A549 (cell line): ENCODE data around the gene ANTKMT. TPM values are rescaled to one million over a fixed set of nuclear protein-coding genes. Genes with fewer than 3 reads are reported as not detected.

ENCODE experiments used
- ATAC-seq, 2 experiments: fragments of 200-7000 bp in 1 of 2; fragments of >200 bp in 1 of 2; cut with Nextera tagmentation in 1 of 2; cut with Tn5 transposase in 1 of 2; 3 replicates each; pipeline versions ENCODE4 v1.8.0 to v1.9.1; 2018 to 2020; ENCODE audit warnings: mild to moderate bottlenecking in 1 of 2, moderate library complexity in 1 of 2
- CTCF ChIA-PET: fragments of 300-600 bp; sonication (Branson Sonifier 250); formaldehyde crosslinking; extraction: SDS; loops from one replicate; lab custom pipeline; 2021; ENCODE audit warnings: antibody characterized with exemption, inconsistent platforms; lab: Yijun Ruan, JAX
- POLR2A ChIA-PET: fragments of 350-600 bp; formaldehyde crosslinking; extraction: SDS; loops from one replicate; lab custom pipeline; 2021; ENCODE audit warnings: antibody characterized with exemption, inconsistent platforms; lab: Yijun Ruan, JAX
- DNase-seq, 2 experiments: peaks; one replicate each; pipeline versions ENCODE4 v3.0.0 to v3.0.0-alpha.2; 2011 to 2016; ENCODE audit warnings: low read depth in 1 of 2, low spot score in 1 of 2
- FAIRE-seq: peaks from 2 replicates; lab custom pipeline; 2011; peaks lifted over from hg19 to GRCh38; lab: Jason Lieb, UNC
- H3K27ac ChIP-seq, 2 experiments: fragments of >200 bp; sonication (Bioruptor Twin); formaldehyde crosslinking; 3 replicates each; pipeline ENCODE4 v1.5.1; 2016 to 2017
- H3K4me1 ChIP-seq: fragments of >200 bp; sonication (Bioruptor Twin); formaldehyde crosslinking; 3 replicates; pipeline ENCODE4 v1.6.1; 2016
- H3K4me2 ChIP-seq: fragments of >200 bp; sonication (Bioruptor Twin); formaldehyde crosslinking; 3 replicates; pipeline ENCODE4 v1.6.1; 2016
- H3K4me3 ChIP-seq: fragments of >200 bp; sonication (Bioruptor Twin); formaldehyde crosslinking; 3 replicates; pipeline ENCODE4 v1.5.1; 2016
- H3K9me3 ChIP-seq: fragments of >200 bp; sonication (Bioruptor Twin); formaldehyde crosslinking; 3 replicates; pipeline ENCODE4 v1.6.1; 2016
- BCL3 ChIP-seq: fragments of >200 bp; sonication (Bioruptor Twin); formaldehyde crosslinking; IDR thresholded peaks from 3 replicates; pipeline ENCODE4 v1.6.1; 2016
- CBX8 ChIP-seq: fragments of 200-600 bp; sonication (generic); IDR thresholded peaks from 2 replicates; pipeline ENCODE4 v1.6.1; 2016
- CHD2 ChIP-seq: fragments of 150-350 bp; IDR thresholded peaks from 2 replicates; pipeline ENCODE4 v1.6.1; 2014; ENCODE audit warnings: low read length; ENCODE audit not compliant: partially characterized antibody
- ESRRA ChIP-seq: fragments of 150-350 bp; IDR thresholded peaks from 2 replicates; pipeline ENCODE4 v1.6.1; 2014; ENCODE audit warnings: mild to moderate bottlenecking, low read length, borderline replicate concordance
- FOSB ChIP-seq: fragments of 250-450 bp; sonication (Bioruptor Pico); IDR thresholded peaks from 2 replicates; pipeline ENCODE4 v1.5.0; 2020; ENCODE audit warnings: mild to moderate bottlenecking, moderate library complexity
- FOSL2 ChIP-seq, 2 experiments: fragments of 450-650 bp in 1 of 2; fragments of >200 bp in 1 of 2; sonication (Bioruptor Twin) in 1 of 2; formaldehyde crosslinking; IDR thresholded peaks; 2 replicates each; pipeline versions ENCODE4 v1.5.0 to v1.6.1; 2016 to 2020; ENCODE audit warnings: mild to moderate bottlenecking in 1 of 2, moderate library complexity in 1 of 2
- HES2 ChIP-seq: fragments of >200 bp; sonication (Bioruptor Twin); formaldehyde crosslinking; IDR thresholded peaks from 2 replicates; pipeline ENCODE4 v1.6.1; 2016
- HEYL ChIP-seq: fragments of 250-450 bp; sonication (Bioruptor Pico); IDR thresholded peaks from 2 replicates; pipeline ENCODE4 v1.8.0; 2021; ENCODE audit warnings: mild to moderate bottlenecking, moderate library complexity
- HOXB13 ChIP-seq: fragments of 250-450 bp; sonication (Bioruptor Pico); IDR thresholded peaks from 2 replicates; pipeline ENCODE4 v1.5.0; 2020; ENCODE audit warnings: low read depth, mild to moderate bottlenecking, moderate library complexity
- JUN ChIP-seq, 2 experiments: fragments of >200 bp; sonication (Bioruptor Twin); formaldehyde crosslinking; IDR thresholded peaks; 2 replicates in 1 of 2; 3 replicates in 1 of 2; pipeline ENCODE4 v1.6.1; 2016 to 2017
- JUNB ChIP-seq: fragments of >200 bp; sonication (Bioruptor Twin); formaldehyde crosslinking; IDR thresholded peaks from 2 replicates; pipeline ENCODE4 v1.6.1; 2016
- KDM1A ChIP-seq: fragments of 200-600 bp; sonication (generic); IDR thresholded peaks from 2 replicates; pipeline ENCODE4 v1.6.1; 2016; ENCODE audit warnings: low read depth, mild to moderate bottlenecking
- MAX ChIP-seq: IDR thresholded peaks from 2 replicates; pipeline ENCODE4 v1.6.1; 2012
- MAZ ChIP-seq: fragments of 150-350 bp; IDR thresholded peaks from 2 replicates; pipeline ENCODE4 v1.6.1; 2014; ENCODE audit warnings: antibody characterized with exemption, low read depth, low read length, borderline replicate concordance
- NR3C1 ChIP-seq: fragments of >200 bp; sonication (Bioruptor Twin); formaldehyde crosslinking; IDR thresholded peaks from 3 replicates; pipeline ENCODE4 v1.6.1; 2017
- PHF8 ChIP-seq: fragments of 200-600 bp; sonication (generic); IDR thresholded peaks from 2 replicates; pipeline ENCODE4 v1.6.1; 2016; ENCODE audit warnings: low read depth, mild to moderate bottlenecking, antibody characterized with exemption, moderate library complexity, borderline replicate concordance
- POLR2A ChIP-seq: IDR thresholded peaks from 2 replicates; pipeline ENCODE4 v1.6.1; 2012; ENCODE audit warnings: mild to moderate bottlenecking, low read length
- POLR2AphosphoS2 ChIP-seq: conservative IDR thresholded peaks from 2 replicates; pipeline ENCODE4 v1.6.1; 2012; ENCODE audit warnings: low read length, improper control_type of control experiment, inconsistent platforms
- RARB ChIP-seq: fragments of 250-450 bp; sonication (Bioruptor Pico); IDR thresholded peaks from 2 replicates; pipeline ENCODE4 v1.8.0; 2021; ENCODE audit warnings: mild to moderate bottlenecking, moderate library complexity
- RCOR1 ChIP-seq: fragments of 150-350 bp; IDR thresholded peaks from 2 replicates; pipeline ENCODE4 v1.6.1; 2014; ENCODE audit warnings: antibody characterized with exemption, low read length, low read depth
- SREBF2 ChIP-seq: fragments of 450-650 bp; IDR thresholded peaks from 2 replicates; pipeline ENCODE4 v1.6.1; 2014; ENCODE audit warnings: mild to moderate bottlenecking, moderate library complexity
- TFCP2L1 ChIP-seq: fragments of 250-450 bp; sonication (Bioruptor Pico); IDR thresholded peaks from 2 replicates; pipeline ENCODE4 v1.5.0; 2021; ENCODE audit warnings: mild to moderate bottlenecking
- TP53 ChIP-seq: fragments of 250-450 bp; sonication (Bioruptor Pico); IDR thresholded peaks from 2 replicates; pipeline ENCODE4 v1.5.0; 2021; ENCODE audit warnings: mild to moderate bottlenecking, moderate library complexity
- ZFP36 ChIP-seq: fragments of 450-650 bp; IDR thresholded peaks from 2 replicates; pipeline ENCODE4 v1.6.1; 2014; ENCODE audit warnings: borderline replicate concordance; ENCODE audit not compliant: partially characterized antibody
- WGBS: methylation state at CpG from one replicate; pipeline ENCODE4 v1.1.6; 2017; ENCODE audit errors: missing lambda C conversion rate; 5-methylcytosine and 5-hydroxymethylcytosine counted together
- polyA plus RNA-seq, 4 experiments: library from polyadenylated mRNA; depleted of rRNA in 3 of 4; stranded (reverse); fragments of >200 nt; fragmentation: RNase III in 1 of 4; extraction: RNeasy Plus Mini Kit Qiagen cat#74134 plus additional on column Dnase treatment in 1 of 4; gene quantifications; 2 replicates in 3 of 4; 3 replicates in 1 of 4; pipeline ENCODE4 v1.2.3, GENCODE V29; 2011 to 2017

Gene ANTKMT
- polyA plus RNA-seq, 2 of the 4 experiments (the other 2 are of a cell fraction), result 11.9 to 55.8 TPM

GRCh38 chr16:716768-717325, 4.1 kb upstream of the ANTKMT start:
- Histone ChIP-seq H3K4me3 (peak overlapping the region; percentile 64), H3K9me3 (no peaks in the 10 kb centered on the region), H3K27ac (peak overlapping the region; percentile 80 to 99; a peak in 5 of 6 replicates), H3K4me1 (peaks cover 71% of the 10 kb centered on the region), H3K4me2 (peak overlapping the region; percentile 94)
- FAIRE-seq (no peak), DNase-seq (no peak), ATAC-seq (no peak)
- TF ChIP-seq KDM1A (no peak), CHD2 (no peak), PHF8 (no peak), RCOR1 (no peak), FOSB (CRISPR knock-in tag) (no peak), HES2 (no peak), MAX (no peak), HEYL (CRISPR knock-in tag) (no peak), CBX8 (no peak), MAZ (no peak), TFCP2L1 (CRISPR knock-in tag) (no peak)
- POLR2A ChIA-PET, result interaction anchor here (2.4 kb wide), 2 partner anchors 8 to 11 kb away, joined by 12 to 23 read pairs; partner anchors contain the start of gene CCDC78
- CTCF ChIA-PET, result interaction anchor here (1.3 to 25.1 kb wide), 7 partner anchors 10 to 69 kb away, joined by 5 to 656 read pairs (median 11); partner anchors contain the start of genes ANTKMT, CCDC78, CHTF18 and CIAO3
- WGBS, result 94% methylated on average over 6 of the region's 29 CpGs

GRCh38 chr16:717450-718245, 3.3 kb upstream of the ANTKMT start:
- FAIRE-seq, result no peak
- H3K4me3 ChIP-seq, result no peak overlapping the region
- POLR2A ChIA-PET, result no interaction called here
- WGBS, result 88% methylated on average over 30 of the region's 32 CpGs
- CTCF ChIA-PET, result interaction anchor here (2.1 to 25.1 kb wide), 5 partner anchors 10 to 69 kb away, joined by 7 to 656 read pairs (median 15); partner anchors contain the start of genes ANTKMT, CCDC78, CHTF18 and CIAO3
- TF ChIP-seq RARB (CRISPR knock-in tag) (no peak), BCL3 (no peak), JUNB (no peak), JUN (IDR thresholded peaks at IDR 0.05) (no peak; a peak in 1 of 5 replicates), SREBF2 (no peak), POLR2A (no peak), CHD2 (no peak), HES2 (no peak), TFCP2L1 (CRISPR knock-in tag) (no peak), FOSL2 (IDR thresholded peaks at IDR 0.05) (no peak), FOSL2 (CRISPR knock-in tag; IDR thresholded peaks at IDR 0.05) (no peak), ESRRA (no peak), POLR2AphosphoS2 (no peak), TP53 (no peak), ZFP36 (no peak), NR3C1 (no peak), HOXB13 (CRISPR knock-in tag) (no peak)
- H3K4me2 ChIP-seq, result peak overlapping the region; percentile 94; the same call in 1 of the 3 replicates
- no peaks in the 10 kb centered on the region for H3K9me3 ChIP-seq
- H3K4me1 ChIP-seq, result peaks cover 67% of the 10 kb centered on the region
- H3K27ac ChIP-seq, result peak overlapping the region in 1 of 2 experiments; percentile 99; a peak in 3 of 6 replicates
- ATAC-seq, result no peak
- no peak for DNase-seq
